SK-N-SH (cell line): Measurements from ENCODE around the gene KNSTRN. TPM values are rescaled to one million over a fixed set of nuclear protein-coding genes. Genes with fewer than 3 reads are reported as not detected.

Source experiments
- CTCF ChIA-PET: fragments of 300-600, 350-600 bp; formaldehyde crosslinking; extraction: SDS; loops from one replicate; lab custom pipeline; 2021; lab: Yijun Ruan, JAX
- POLR2A ChIA-PET: fragments of 350-600 bp; sonication (Branson Sonifier 250); formaldehyde crosslinking; extraction: SDS; loops from one replicate; lab custom pipeline; 2020; ENCODE audit warnings: antibody characterized with exemption, inconsistent platforms; lab: Yijun Ruan, JAX
- DNase-seq: peaks from one replicate; pipeline ENCODE4 v3.0.0; 2012
- H2AFZ ChIP-seq: fragments of 200-600 bp; sonication (generic); 2 replicates; pipeline ENCODE4 v1.8.1; 2016; ENCODE audit warnings: antibody characterized with exemption, mild to moderate bottlenecking, low read depth
- H3F3A ChIP-seq: fragments of 200-600 bp; sonication (generic); replicated peaks from 2 replicates; pipeline ENCODE3; 2016; ENCODE audit warnings: antibody characterized with exemption, mild to moderate bottlenecking; ENCODE audit not compliant: insufficient read depth
- H3K27ac ChIP-seq, 2 experiments: fragments of 200-500 bp in 1 of 2; fragments of 200-600 bp in 1 of 2; sonication (Bioruptor generic) in 1 of 2; sonication (generic), shearing (Covaris generic) in 1 of 2; 2 replicates each; pipeline versions ENCODE4 v1.5.1 to v1.6.1; 2014 to 2016; ENCODE audit warnings: low read depth in 2 of 2, inconsistent platforms in 1 of 2, low read length in 1 of 2, mild to moderate bottlenecking in 1 of 2, mixed read lengths in 1 of 2
- H3K27me3 ChIP-seq: fragments of 200-600 bp; sonication (generic), shearing (Covaris generic); 2 replicates; pipeline ENCODE4 v1.6.1; 2016; ENCODE audit warnings: mixed run types; ENCODE audit not compliant: insufficient read depth
- H3K36me3 ChIP-seq, 2 experiments: fragments of 200-500 bp in 1 of 2; fragments of 200-600 bp in 1 of 2; sonication (Bioruptor generic) in 1 of 2; sonication (generic) in 1 of 2; replicated peaks in 1 of 2; 2 replicates each; pipeline versions ENCODE3 to v1.5.1; 2014 to 2016; ENCODE audit warnings: low read length in 1 of 2, mild to moderate bottlenecking in 1 of 2; ENCODE audit not compliant: insufficient read depth in 2 of 2, control insufficient read depth in 1 of 2
- H3K4me1 ChIP-seq, 2 experiments: fragments of 200-500 bp in 1 of 2; fragments of 200-600 bp in 1 of 2; sonication (Bioruptor generic) in 1 of 2; sonication (generic), shearing (Covaris generic) in 1 of 2; 2 replicates each; pipeline versions ENCODE4 v1.5.1 to v1.6.1; 2014 to 2016; ENCODE audit warnings: low read depth in 1 of 2, low read length in 1 of 2, mixed run types in 1 of 2; ENCODE audit not compliant: insufficient read depth in 2 of 2, control insufficient read depth in 1 of 2
- H3K4me2 ChIP-seq: fragments of 200-600 bp; sonication (generic), shearing (Covaris generic); 2 replicates; pipeline ENCODE4 v1.6.1; 2017; ENCODE audit warnings: mixed run types
- H3K4me3 ChIP-seq, 2 experiments: fragments of 200-500 bp in 1 of 2; fragments of 200-600 bp in 1 of 2; sonication (Bioruptor generic) in 1 of 2; sonication (generic), shearing (Covaris generic) in 1 of 2; 2 replicates each; pipeline versions ENCODE4 v1.5.1 to v1.8.1; 2014 to 2016; ENCODE audit warnings: low read depth in 2 of 2, inconsistent platforms in 1 of 2, low read length in 1 of 2, mild to moderate bottlenecking in 1 of 2, mixed read lengths in 1 of 2, moderate library complexity in 1 of 2
- H3K79me2 ChIP-seq: fragments of 200-600 bp; sonication (generic); 2 replicates; pipeline ENCODE4 v1.8.1; 2017; ENCODE audit warnings: mild to moderate bottlenecking; ENCODE audit not compliant: insufficient read depth
- H3K9ac ChIP-seq: fragments of 200-600 bp; sonication (generic); 2 replicates; pipeline ENCODE4 v1.6.1; 2017; ENCODE audit warnings: mixed run types
- H3K9me2 ChIP-seq: fragments of 200-600 bp; sonication (generic); 2 replicates; pipeline ENCODE4 v1.6.1; 2017; ENCODE audit warnings: mixed run types
- H3K9me3 ChIP-seq: fragments of 200-600 bp; sonication (generic); 2 replicates; pipeline ENCODE4 v1.6.1; 2017; ENCODE audit warnings: mixed run types, mild to moderate bottlenecking, moderate library complexity
- H4K20me1 ChIP-seq: fragments of 200-600 bp; sonication (generic); 2 replicates; pipeline ENCODE4 v1.6.1; 2017; ENCODE audit warnings: mild to moderate bottlenecking, mixed run types; ENCODE audit not compliant: insufficient read depth
- EZH2phosphoT487 ChIP-seq: fragments of 200-600 bp; sonication (generic); IDR thresholded peaks from 2 replicates; pipeline ENCODE4 v1.6.1; 2017; ENCODE audit warnings: low read depth, mixed run types, mild to moderate bottlenecking, antibody characterized with exemption, moderate library complexity, borderline replicate concordance
- FOSL2 ChIP-seq: IDR thresholded peaks from 2 replicates; pipeline ENCODE4 v1.4.0; 2012; ENCODE audit warnings: low read depth, mild to moderate bottlenecking, moderate library complexity, borderline replicate concordance
- JUND ChIP-seq: IDR thresholded peaks from 2 replicates; pipeline ENCODE4 v1.4.0; 2012
- MXI1 ChIP-seq: IDR thresholded peaks from 2 replicates; pipeline ENCODE4 v1.6.1; 2012; ENCODE audit warnings: mild to moderate bottlenecking, low read depth, low read length, improper control_type of control experiment
- PBX3 ChIP-seq: IDR thresholded peaks from 2 replicates; pipeline ENCODE4; 2012
- RCOR1 ChIP-seq: fragments of 150-350 bp; IDR thresholded peaks from 2 replicates; pipeline ENCODE4 v1.6.1; 2017; ENCODE audit warnings: antibody characterized with exemption, low read length
- RFX5 ChIP-seq: IDR thresholded peaks from 2 replicates; pipeline ENCODE4 v1.6.1; 2012; ENCODE audit warnings: mild to moderate bottlenecking, improper control_type of control experiment, low read length
- RXRA ChIP-seq: IDR thresholded peaks from 2 replicates; pipeline ENCODE4 v1.4.0; 2012; ENCODE audit warnings: low read depth, mild to moderate bottlenecking, borderline replicate concordance
- SIN3A ChIP-seq: IDR thresholded peaks from 2 replicates; pipeline ENCODE4 v1.6.1; 2012; ENCODE audit warnings: low read depth, mild to moderate bottlenecking, low read length, moderate library complexity, borderline replicate concordance
- TCF12 ChIP-seq: IDR thresholded peaks from 2 replicates; pipeline ENCODE4 v1.4.0; 2012
- USF2 ChIP-seq: fragments of 150-350 bp; IDR thresholded peaks from 2 replicates; pipeline ENCODE4 v1.6.1; 2017; ENCODE audit warnings: antibody characterized with exemption, low read length, low read depth, borderline replicate concordance
- WGBS: methylation state at CpG from one replicate; pipeline ENCODE4 v1.1.6; 2017; ENCODE audit warnings: low lambda C conversion rate; 5-methylcytosine and 5-hydroxymethylcytosine counted together
- polyA plus RNA-seq, 3 experiments: library from polyadenylated mRNA; depleted of rRNA; stranded (reverse); fragments of >200 nt; gene quantifications; 2 replicates each; pipeline ENCODE4 v1.2.3, GENCODE V29; 2012
- TF ChIP-seq, protein P1 (sequence below): IDR thresholded peaks from 2 replicates; pipeline ENCODE4 v1.6.1; 2012; ENCODE audit warnings: mild to moderate bottlenecking, low read depth, low read length, moderate library complexity

Gene KNSTRN
- polyA plus RNA-seq, 1 of the 3 experiments (the other 2 are of a cell fraction) = 25.5 TPM

- POLR2A ChIA-PET = interaction anchor here (1.1 to 1.2 kb wide), 2 partner anchors 11 to 78 kb away, joined by 3 read pairs; no protein-coding TSS in a partner anchor
- no peak for DNase-seq
These were observed 38.3 kb upstream of the KNSTRN start for GRCh38 chr15:40344217-40344616.

More at GRCh38 chr15:40344217-40344616, 38.3 kb upstream of the KNSTRN start:
- Histone ChIP-seq H2AFZ (no peak overlapping the region; the same call in 1 of the 2 replicates), H4K20me1 (no peaks in the 10 kb centered on the region), H3K4me1 (peaks cover 36 to 39% of the 10 kb centered on the region in 2 experiments; a peak in 3 of 4 replicates), H3K27ac (peak overlapping the region in 1 of 2 experiments; percentile 98; a peak in 2 of 4 replicates), H3K27me3 (no peaks in the 10 kb centered on the region), H3K79me2 (peaks cover 21% of the 10 kb centered on the region), H3K9ac (peak overlapping the region; percentile 79), H3K4me2 (peak overlapping the region; percentile 57), H3K9me2 (no peaks in the 10 kb centered on the region), H3F3A (peaks cover 41% of the 10 kb centered on the region), H3K9me3 (no peaks in the 10 kb centered on the region), H3K36me3 (no peaks in the 10 kb centered on the region), H3K4me3 (no peak overlapping the region; a peak in 1 of 4 replicates)
- TF ChIP-seq RFX5 (no peak), SIN3A (no peak), USF2 (no peak), MXI1 (no peak), RXRA (no peak), PBX3 (no peak), FOSL2 (no peak), JUND (no peak), RCOR1 (no peak), EZH2phosphoT487 (no peak), TCF12 (no peak)
- TF ChIP-seq, protein P1, sequence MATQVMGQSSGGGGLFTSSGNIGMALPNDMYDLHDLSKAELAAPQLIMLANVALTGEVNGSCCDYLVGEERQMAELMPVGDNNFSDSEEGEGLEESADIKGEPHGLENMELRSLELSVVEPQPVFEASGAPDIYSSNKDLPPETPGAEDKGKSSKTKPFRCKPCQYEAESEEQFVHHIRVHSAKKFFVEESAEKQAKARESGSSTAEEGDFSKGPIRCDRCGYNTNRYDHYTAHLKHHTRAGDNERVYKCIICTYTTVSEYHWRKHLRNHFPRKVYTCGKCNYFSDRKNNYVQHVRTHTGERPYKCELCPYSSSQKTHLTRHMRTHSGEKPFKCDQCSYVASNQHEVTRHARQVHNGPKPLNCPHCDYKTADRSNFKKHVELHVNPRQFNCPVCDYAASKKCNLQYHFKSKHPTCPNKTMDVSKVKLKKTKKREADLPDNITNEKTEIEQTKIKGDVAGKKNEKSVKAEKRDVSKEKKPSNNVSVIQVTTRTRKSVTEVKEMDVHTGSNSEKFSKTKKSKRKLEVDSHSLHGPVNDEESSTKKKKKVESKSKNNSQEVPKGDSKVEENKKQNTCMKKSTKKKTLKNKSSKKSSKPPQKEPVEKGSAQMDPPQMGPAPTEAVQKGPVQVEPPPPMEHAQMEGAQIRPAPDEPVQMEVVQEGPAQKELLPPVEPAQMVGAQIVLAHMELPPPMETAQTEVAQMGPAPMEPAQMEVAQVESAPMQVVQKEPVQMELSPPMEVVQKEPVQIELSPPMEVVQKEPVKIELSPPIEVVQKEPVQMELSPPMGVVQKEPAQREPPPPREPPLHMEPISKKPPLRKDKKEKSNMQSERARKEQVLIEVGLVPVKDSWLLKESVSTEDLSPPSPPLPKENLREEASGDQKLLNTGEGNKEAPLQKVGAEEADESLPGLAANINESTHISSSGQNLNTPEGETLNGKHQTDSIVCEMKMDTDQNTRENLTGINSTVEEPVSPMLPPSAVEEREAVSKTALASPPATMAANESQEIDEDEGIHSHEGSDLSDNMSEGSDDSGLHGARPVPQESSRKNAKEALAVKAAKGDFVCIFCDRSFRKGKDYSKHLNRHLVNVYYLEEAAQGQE = no peak
- 20% methylated on average over 3 of the region's 6 CpGs for WGBS
- CTCF ChIA-PET = interaction anchor here (0.6 to 70.6 kb wide), 22 partner anchors 3 to 163 kb away, joined by 3 to 2194 read pairs (median 7); partner anchors contain the start of genes ANKRD63, BAHD1, CCDC9B and DISP2
